SK-N-SH treated with all-trans-retinoic acid at 6 μM for 48 hours (cell line): ENCODE measurements around the gene OLIG1.

Source experiments
- ATAC-seq: fragments of 200-7000 bp; cut with Tn5 transposase; 3 replicates; pipeline ENCODE4 v1.9.1; 2020; ENCODE audit warnings: mild to moderate bottlenecking, moderate library complexity
- BACH2 ChIP-seq: fragments of 250-450 bp; sonication (Bioruptor Pico); IDR thresholded peaks from 2 replicates; pipeline ENCODE4 v1.9.0; 2021; ENCODE audit warnings: mild to moderate bottlenecking, borderline replicate concordance
- CSDC2 ChIP-seq: fragments of 250-450 bp; sonication (Bioruptor Pico); IDR thresholded peaks from 2 replicates; pipeline ENCODE4 v1.5.0; 2020; ENCODE audit warnings: mild to moderate bottlenecking, moderate library complexity
- ESRRG ChIP-seq: fragments of 250-450 bp; sonication (Bioruptor Pico); IDR thresholded peaks from 2 replicates; pipeline ENCODE4 v1.6.1; 2021; ENCODE audit warnings: mild to moderate bottlenecking
- GLIS3 ChIP-seq: fragments of 250-450 bp; sonication (Bioruptor Pico); IDR thresholded peaks from 2 replicates; pipeline ENCODE4 v1.5.0; 2020; ENCODE audit warnings: mild to moderate bottlenecking, moderate library complexity
- ISL1 ChIP-seq: fragments of 250-450 bp; sonication (Bioruptor Pico); IDR thresholded peaks from 2 replicates; pipeline ENCODE4 v2.1.2; 2022; ENCODE audit warnings: mild to moderate bottlenecking, moderate library complexity
- OSR1 ChIP-seq: fragments of 250-450 bp; sonication (Bioruptor Pico); IDR thresholded peaks from 2 replicates; pipeline ENCODE4 v1.8.0; 2022; ENCODE audit warnings: moderate library complexity, mild to moderate bottlenecking, inconsistent platforms
- PPARA ChIP-seq: fragments of 250-450 bp; sonication (Bioruptor Pico); IDR thresholded peaks from 2 replicates; pipeline ENCODE4 v1.5.0; 2020; ENCODE audit warnings: mild to moderate bottlenecking, borderline replicate concordance
- RARB ChIP-seq: fragments of 250-450 bp; sonication (Bioruptor Pico); IDR thresholded peaks from 2 replicates; pipeline ENCODE4 v1.8.0; 2021; ENCODE audit warnings: mild to moderate bottlenecking, moderate library complexity
- SNAI2 ChIP-seq: fragments of 250-450 bp; sonication (Bioruptor Pico); IDR thresholded peaks from 2 replicates; pipeline ENCODE4 v1.5.0; 2020; ENCODE audit warnings: mild to moderate bottlenecking, moderate library complexity
- TOX ChIP-seq: fragments of 250-450 bp; sonication (Bioruptor Pico); IDR thresholded peaks from 2 replicates; pipeline ENCODE4 v1.8.0; 2021; ENCODE audit warnings: mild to moderate bottlenecking, moderate library complexity, borderline replicate concordance
- ZC3H10 ChIP-seq: fragments of 250-450 bp; sonication (Bioruptor Pico); IDR thresholded peaks from 2 replicates; pipeline ENCODE4 v1.5.1; 2021; ENCODE audit warnings: mild to moderate bottlenecking, moderate library complexity
- ZFP3 ChIP-seq: fragments of 250-450 bp; sonication (Bioruptor Pico); IDR thresholded peaks from 2 replicates; pipeline ENCODE4 v1.5.0; 2020; ENCODE audit warnings: mild to moderate bottlenecking, moderate library complexity
- ZFP30 ChIP-seq: fragments of 450-650 bp; formaldehyde crosslinking; IDR thresholded peaks from 2 replicates; pipeline ENCODE4 v1.5.0; 2022; ENCODE audit warnings: mild to moderate bottlenecking, moderate library complexity
- ZNF565 ChIP-seq: fragments of 450-650 bp; formaldehyde crosslinking; conservative IDR thresholded peaks from 2 replicates; pipeline ENCODE4 v1.5.0; 2020; ENCODE audit warnings: low read depth, mild to moderate bottlenecking, moderate library complexity
- ZNF70 ChIP-seq: fragments of 450-650 bp; formaldehyde crosslinking; IDR thresholded peaks from 2 replicates; pipeline ENCODE4 v1.5.0; 2020; ENCODE audit warnings: mild to moderate bottlenecking, moderate library complexity
- ZNF8 ChIP-seq: fragments of 450-650 bp; formaldehyde crosslinking; IDR thresholded peaks from 2 replicates; pipeline ENCODE4 v1.5.0; 2020; ENCODE audit warnings: mild to moderate bottlenecking, moderate library complexity
- TF ChIP-seq, protein P1 (sequence below): fragments of 250-450 bp; sonication (Bioruptor Pico); IDR thresholded peaks from 2 replicates; pipeline ENCODE4 v1.5.1; 2020; ENCODE audit warnings: low read depth, mild to moderate bottlenecking, moderate library complexity
- TF ChIP-seq, protein P2 (sequence below): fragments of 250-450 bp; sonication (Bioruptor Pico); IDR thresholded peaks from 2 replicates; pipeline ENCODE4 v1.8.0; 2021; ENCODE audit warnings: low read depth, mild to moderate bottlenecking, moderate library complexity, borderline replicate concordance
- TF ChIP-seq, protein P3 (sequence below): fragments of 250-450 bp; sonication (Bioruptor Pico); IDR thresholded peaks from 2 replicates; pipeline ENCODE4 v1.5.1; 2021; ENCODE audit warnings: mild to moderate bottlenecking, moderate library complexity
- TF ChIP-seq, protein P4 (sequence below): fragments of 250-450 bp; sonication (Bioruptor Pico); IDR thresholded peaks from 2 replicates; pipeline ENCODE4 v1.8.0; 2020; ENCODE audit warnings: mild to moderate bottlenecking, moderate library complexity, borderline replicate concordance

OLIG1 gene

DNA sequence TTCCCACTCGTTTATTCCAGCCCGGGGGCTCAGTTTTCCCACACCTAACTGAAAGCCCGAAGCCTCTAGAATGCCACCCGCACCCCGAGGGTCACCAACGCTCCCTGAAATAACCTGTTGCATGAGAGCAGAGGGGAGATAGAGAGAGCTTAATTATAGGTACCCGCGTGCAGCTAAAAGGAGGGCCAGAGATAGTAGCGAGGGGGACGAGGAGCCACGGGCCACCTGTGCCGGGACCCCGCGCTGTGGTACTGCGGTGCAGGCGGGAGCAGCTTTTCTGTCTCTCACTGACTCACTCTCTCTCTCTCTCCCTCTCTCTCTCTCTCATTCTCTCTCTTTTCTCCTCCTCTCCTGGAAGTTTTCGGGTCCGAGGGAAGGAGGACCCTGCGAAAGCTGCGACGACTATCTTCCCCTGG is 43.5 kb upstream of the OLIG1 start:
- no peak for ATAC-seq
- TF ChIP-seq SNAI2 (CRISPR knock-in tag) (no peak), ZNF565 (CRISPR knock-in tag) (no peak), ZFP3 (CRISPR knock-in tag) (no peak), GLIS3 (CRISPR knock-in tag) (no peak), ZNF8 (CRISPR knock-in tag) (no peak), CSDC2 (CRISPR knock-in tag) (no peak), TOX (CRISPR knock-in tag) (no peak), ZC3H10 (no peak), PPARA (no peak)
- TF ChIP-seq, protein P1, sequence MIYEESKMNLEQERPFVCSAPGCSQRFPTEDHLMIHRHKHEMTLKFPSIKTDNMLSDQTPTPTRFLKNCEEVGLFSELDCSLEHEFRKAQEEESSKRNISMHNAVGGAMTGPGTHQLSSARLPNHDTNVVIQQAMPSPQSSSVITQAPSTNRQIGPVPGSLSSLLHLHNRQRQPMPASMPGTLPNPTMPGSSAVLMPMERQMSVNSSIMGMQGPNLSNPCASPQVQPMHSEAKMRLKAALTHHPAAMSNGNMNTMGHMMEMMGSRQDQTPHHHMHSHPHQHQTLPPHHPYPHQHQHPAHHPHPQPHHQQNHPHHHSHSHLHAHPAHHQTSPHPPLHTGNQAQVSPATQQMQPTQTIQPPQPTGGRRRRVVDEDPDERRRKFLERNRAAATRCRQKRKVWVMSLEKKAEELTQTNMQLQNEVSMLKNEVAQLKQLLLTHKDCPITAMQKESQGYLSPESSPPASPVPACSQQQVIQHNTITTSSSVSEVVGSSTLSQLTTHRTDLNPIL: no peak

DNA sequence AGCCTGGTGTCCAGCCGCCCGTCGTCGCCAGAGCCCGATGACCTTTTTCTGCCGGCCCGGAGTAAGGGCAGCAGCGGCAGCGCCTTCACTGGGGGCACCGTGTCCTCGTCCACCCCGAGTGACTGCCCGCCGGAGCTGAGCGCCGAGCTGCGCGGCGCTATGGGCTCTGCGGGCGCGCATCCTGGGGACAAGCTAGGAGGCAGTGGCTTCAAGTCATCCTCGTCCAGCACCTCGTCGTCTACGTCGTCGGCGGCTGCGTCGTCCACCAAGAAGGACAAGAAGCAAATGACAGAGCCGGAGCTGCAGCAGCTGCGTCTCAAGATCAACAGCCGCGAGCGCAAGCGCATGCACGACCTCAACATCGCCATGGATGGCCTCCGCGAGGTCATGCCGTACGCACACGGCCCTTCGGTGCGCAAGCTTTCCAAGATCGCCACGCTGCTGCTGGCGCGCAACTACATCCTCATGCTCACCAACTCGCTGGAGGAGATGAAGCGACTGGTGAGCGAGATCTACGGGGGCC is 43.0 kb upstream of the OLIG1 start:
- TF ChIP-seq, protein P2, sequence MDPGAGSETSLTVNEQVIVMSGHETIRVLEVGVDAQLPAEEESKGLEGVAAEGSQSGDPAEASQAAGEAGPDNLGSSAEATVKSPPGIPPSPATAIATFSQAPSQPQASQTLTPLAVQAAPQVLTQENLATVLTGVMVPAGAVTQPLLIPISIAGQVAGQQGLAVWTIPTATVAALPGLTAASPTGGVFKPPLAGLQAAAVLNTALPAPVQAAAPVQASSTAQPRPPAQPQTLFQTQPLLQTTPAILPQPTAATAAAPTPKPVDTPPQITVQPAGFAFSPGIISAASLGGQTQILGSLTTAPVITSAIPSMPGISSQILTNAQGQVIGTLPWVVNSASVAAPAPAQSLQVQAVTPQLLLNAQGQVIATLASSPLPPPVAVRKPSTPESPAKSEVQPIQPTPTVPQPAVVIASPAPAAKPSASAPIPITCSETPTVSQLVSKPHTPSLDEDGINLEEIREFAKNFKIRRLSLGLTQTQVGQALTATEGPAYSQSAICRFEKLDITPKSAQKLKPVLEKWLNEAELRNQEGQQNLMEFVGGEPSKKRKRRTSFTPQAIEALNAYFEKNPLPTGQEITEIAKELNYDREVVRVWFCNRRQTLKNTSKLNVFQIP (CRISPR knock-in tag): no peak
- TF ChIP-seq ZNF8 (CRISPR knock-in tag) (no peak), BACH2 (no peak), ZFP30 (CRISPR knock-in tag) (no peak), OSR1 (no peak), ISL1 (CRISPR knock-in tag) (no peak), TOX (CRISPR knock-in tag) (no peak), ZNF70 (CRISPR knock-in tag) (no peak), GLIS3 (CRISPR knock-in tag) (no peak), PPARA (no peak)
- ATAC-seq: no peak

DNA sequence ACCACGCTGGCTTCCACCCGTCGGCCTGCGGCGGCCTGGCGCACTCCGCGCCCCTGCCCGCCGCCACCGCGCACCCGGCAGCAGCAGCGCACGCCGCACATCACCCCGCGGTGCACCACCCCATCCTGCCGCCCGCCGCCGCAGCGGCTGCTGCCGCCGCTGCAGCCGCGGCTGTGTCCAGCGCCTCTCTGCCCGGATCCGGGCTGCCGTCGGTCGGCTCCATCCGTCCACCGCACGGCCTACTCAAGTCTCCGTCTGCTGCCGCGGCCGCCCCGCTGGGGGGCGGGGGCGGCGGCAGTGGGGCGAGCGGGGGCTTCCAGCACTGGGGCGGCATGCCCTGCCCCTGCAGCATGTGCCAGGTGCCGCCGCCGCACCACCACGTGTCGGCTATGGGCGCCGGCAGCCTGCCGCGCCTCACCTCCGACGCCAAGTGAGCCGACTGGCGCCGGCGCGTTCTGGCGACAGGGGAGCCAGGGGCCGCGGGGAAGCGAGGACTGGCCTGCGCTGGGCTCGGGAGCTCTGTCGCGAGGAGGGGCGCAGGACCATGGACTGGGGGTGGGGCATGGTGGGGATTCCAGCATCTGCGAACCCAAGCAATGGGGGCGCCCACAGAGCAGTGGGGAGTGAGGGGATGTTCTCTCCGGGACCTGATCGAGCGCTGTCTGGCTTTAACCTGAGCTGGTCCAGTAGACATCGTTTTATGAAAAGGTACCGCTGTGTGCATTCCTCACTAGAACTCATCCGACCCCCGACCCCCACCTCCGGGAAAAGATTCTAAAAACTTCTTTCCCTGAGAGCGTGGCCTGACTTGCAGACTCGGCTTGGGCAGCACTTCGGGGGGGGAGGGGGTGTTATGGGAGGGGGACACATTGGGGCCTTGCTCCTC is 42.3 kb upstream of the OLIG1 start:
- no peak for ATAC-seq
- TF ChIP-seq SNAI2 (CRISPR knock-in tag): no peak
- TF ChIP-seq GLIS3 (CRISPR knock-in tag): no peak
- TF ChIP-seq ESRRG (CRISPR knock-in tag): no peak
- TF ChIP-seq PPARA: no peak
- TF ChIP-seq ZFP30 (CRISPR knock-in tag): no peak
- TF ChIP-seq, protein P3, sequence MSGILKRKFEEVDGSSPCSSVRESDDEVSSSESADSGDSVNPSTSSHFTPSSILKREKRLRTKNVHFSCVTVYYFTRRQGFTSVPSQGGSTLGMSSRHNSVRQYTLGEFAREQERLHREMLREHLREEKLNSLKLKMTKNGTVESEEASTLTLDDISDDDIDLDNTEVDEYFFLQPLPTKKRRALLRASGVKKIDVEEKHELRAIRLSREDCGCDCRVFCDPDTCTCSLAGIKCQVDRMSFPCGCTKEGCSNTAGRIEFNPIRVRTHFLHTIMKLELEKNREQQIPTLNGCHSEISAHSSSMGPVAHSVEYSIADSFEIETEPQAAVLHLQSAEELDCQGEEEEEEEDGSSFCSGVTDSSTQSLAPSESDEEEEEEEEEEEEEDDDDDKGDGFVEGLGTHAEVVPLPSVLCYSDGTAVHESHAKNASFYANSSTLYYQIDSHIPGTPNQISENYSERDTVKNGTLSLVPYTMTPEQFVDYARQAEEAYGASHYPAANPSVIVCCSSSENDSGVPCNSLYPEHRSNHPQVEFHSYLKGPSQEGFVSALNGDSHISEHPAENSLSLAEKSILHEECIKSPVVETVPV: no peak
- TF ChIP-seq ISL1 (CRISPR knock-in tag): no peak
- no peak for TF ChIP-seq ZC3H10
- no peak for TF ChIP-seq ZNF70 (CRISPR knock-in tag)
- no peak for TF ChIP-seq OSR1
- no peak for TF ChIP-seq TOX (CRISPR knock-in tag)
- no peak for TF ChIP-seq ZFP3 (CRISPR knock-in tag)
- TF ChIP-seq, protein P2 (CRISPR knock-in tag): no peak
- no peak for TF ChIP-seq RARB (CRISPR knock-in tag)
- TF ChIP-seq, protein P4, sequence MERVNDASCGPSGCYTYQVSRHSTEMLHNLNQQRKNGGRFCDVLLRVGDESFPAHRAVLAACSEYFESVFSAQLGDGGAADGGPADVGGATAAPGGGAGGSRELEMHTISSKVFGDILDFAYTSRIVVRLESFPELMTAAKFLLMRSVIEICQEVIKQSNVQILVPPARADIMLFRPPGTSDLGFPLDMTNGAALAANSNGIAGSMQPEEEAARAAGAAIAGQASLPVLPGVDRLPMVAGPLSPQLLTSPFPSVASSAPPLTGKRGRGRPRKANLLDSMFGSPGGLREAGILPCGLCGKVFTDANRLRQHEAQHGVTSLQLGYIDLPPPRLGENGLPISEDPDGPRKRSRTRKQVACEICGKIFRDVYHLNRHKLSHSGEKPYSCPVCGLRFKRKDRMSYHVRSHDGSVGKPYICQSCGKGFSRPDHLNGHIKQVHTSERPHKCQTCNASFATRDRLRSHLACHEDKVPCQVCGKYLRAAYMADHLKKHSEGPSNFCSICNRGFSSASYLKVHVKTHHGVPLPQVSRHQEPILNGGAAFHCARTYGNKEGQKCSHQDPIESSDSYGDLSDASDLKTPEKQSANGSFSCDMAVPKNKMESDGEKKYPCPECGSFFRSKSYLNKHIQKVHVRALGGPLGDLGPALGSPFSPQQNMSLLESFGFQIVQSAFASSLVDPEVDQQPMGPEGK (CRISPR knock-in tag): no peak
- no peak for TF ChIP-seq CSDC2 (CRISPR knock-in tag)
